Fibroblast of lung (primary cell): ENCODE data around the gene MMAA. TPM values are rescaled to one million over a fixed set of nuclear protein-coding genes. Genes with fewer than 3 reads are reported as not detected.
"Not testable (repeated sequence)": the region's sequence is repeated elsewhere in the genome, so short reads cannot be mapped to it uniquely, and the experiment has no call there.

Experiments
- DNase-seq, 2 donors: peaks; one replicate each; pipeline versions ENCODE4 v3.0.0 to v3.0.0-alpha.2; 2010; ENCODE audit warnings: low read depth in 2 of 2
- H2AFZ ChIP-seq: 2 replicates; pipeline ENCODE4 v1.5.1; 2012; ENCODE audit warnings: low read length, control low read depth, inconsistent platforms
- H3K27ac ChIP-seq: 2 replicates; pipeline ENCODE4 v1.5.1; 2011; ENCODE audit warnings: low read length, control low read depth; ENCODE audit not compliant: insufficient read depth
- H3K27me3 ChIP-seq: 2 replicates; pipeline ENCODE4 v1.5.1; 2011; ENCODE audit warnings: mild to moderate bottlenecking, low read length; ENCODE audit not compliant: control insufficient read depth, insufficient read depth
- H3K36me3 ChIP-seq: 2 replicates; pipeline ENCODE4 v1.5.1; 2011; ENCODE audit warnings: low read length; ENCODE audit not compliant: control insufficient read depth, insufficient read depth
- H3K4me1 ChIP-seq: 2 replicates; pipeline ENCODE4 v1.5.1; 2011; ENCODE audit warnings: low read length; ENCODE audit not compliant: control insufficient read depth, insufficient read depth; ENCODE audit errors: extremely low read depth
- H3K4me2 ChIP-seq: 2 replicates; pipeline ENCODE4 v1.5.1; 2011; ENCODE audit warnings: low read length, control low read depth; ENCODE audit not compliant: insufficient read depth; ENCODE audit errors: extremely low read depth
- H3K4me3 ChIP-seq, 4 experiments: fragments of 200-600 bp in 1 of 4; sonication (generic) in 1 of 4; replicated peaks in 1 of 4; 2 replicates each; pipeline ENCODE4 v1.5.1; 2011 to 2016; ENCODE audit warnings: low read length in 4 of 4, low read depth in 3 of 4, mild to moderate bottlenecking in 3 of 4, control low read depth in 2 of 4, inconsistent platforms in 1 of 4, mixed read lengths in 1 of 4; ENCODE audit not compliant: insufficient read depth in 1 of 4; ENCODE audit errors: control extremely low read depth in 1 of 4
- H3K79me2 ChIP-seq: 2 replicates; pipeline ENCODE4 v1.5.1; 2012; ENCODE audit warnings: mild to moderate bottlenecking, low read length, inconsistent platforms; ENCODE audit not compliant: control insufficient read depth, insufficient read depth
- H3K9ac ChIP-seq: 2 replicates; pipeline ENCODE4 v1.5.1; 2011; ENCODE audit warnings: mild to moderate bottlenecking, low read length, control low read depth; ENCODE audit not compliant: insufficient read depth
- H3K9me3 ChIP-seq: 2 replicates; pipeline ENCODE4 v1.5.1; 2012; ENCODE audit warnings: low read depth, low read length; ENCODE audit not compliant: control insufficient read depth, insufficient read depth
- H4K20me1 ChIP-seq: 2 replicates; pipeline ENCODE4 v1.5.1; 2011; ENCODE audit warnings: low read length; ENCODE audit not compliant: control insufficient read depth, insufficient read depth; ENCODE audit errors: extremely low read depth
- EZH2 ChIP-seq: IDR thresholded peaks from 2 replicates; pipeline ENCODE4 v1.5.1; 2012; ENCODE audit warnings: low read length, control low read depth, mild to moderate bottlenecking; ENCODE audit errors: missing control alignments
- polyA plus RNA-seq, 2 donors: library from polyadenylated mRNA; depleted of rRNA in 1 of 2; stranded (reverse) in 1 of 2; unstranded in 1 of 2; fragments of >200 nt; gene quantifications; 2 replicates each; pipeline ENCODE4 v1.2.1, GENCODE V29; 2011 to 2012; ENCODE audit warnings: missing spikeins in 1 of 2
- total RNA-seq: library from RNA; depleted of rRNA; stranded (reverse); fragments of >200 nt; gene quantifications from 2 replicates; pipeline ENCODE4 v1.2.1, GENCODE V29; 2014
- TF ChIP-seq, protein P1 (sequence below), 2 donors: IDR thresholded peaks in 1 of 2; conservative IDR thresholded peaks in 1 of 2; 1 replicate in 1 of 2; 2 replicates in 1 of 2; pipeline ENCODE4 v1.5.1; 2011 to 2012; ENCODE audit warnings: low read length in 2 of 2, control low read depth in 1 of 2, inconsistent platforms in 1 of 2, low read depth in 1 of 2, mild to moderate bottlenecking in 1 of 2

MMAA gene
- total and polyA plus RNA-seq, 2 donors (not counting 1 experiment from before 2014, with no cell fraction given) = 2.8 to 5.4 TPM

DNA sequence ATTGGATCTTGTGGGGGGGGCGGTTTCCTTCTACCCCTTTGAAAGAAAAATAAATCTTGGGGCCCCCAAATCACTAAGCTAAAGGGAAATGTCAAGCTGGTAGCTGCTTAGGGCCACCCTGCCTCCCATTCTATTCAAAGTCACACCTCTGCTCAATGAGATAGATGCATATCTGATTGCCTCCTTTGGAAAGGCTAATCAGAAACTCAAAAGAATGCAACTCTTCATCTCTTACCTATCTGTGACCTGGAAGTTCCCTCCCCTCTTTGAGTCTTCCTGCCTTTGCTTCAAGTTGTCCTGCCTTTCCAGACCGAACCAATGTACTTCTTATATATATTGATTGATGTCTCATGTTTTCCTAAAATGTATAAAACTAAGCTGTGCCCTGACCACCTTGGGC, 67.8 kb downstream of the MMAA start:
- TF ChIP-seq, protein P1, sequence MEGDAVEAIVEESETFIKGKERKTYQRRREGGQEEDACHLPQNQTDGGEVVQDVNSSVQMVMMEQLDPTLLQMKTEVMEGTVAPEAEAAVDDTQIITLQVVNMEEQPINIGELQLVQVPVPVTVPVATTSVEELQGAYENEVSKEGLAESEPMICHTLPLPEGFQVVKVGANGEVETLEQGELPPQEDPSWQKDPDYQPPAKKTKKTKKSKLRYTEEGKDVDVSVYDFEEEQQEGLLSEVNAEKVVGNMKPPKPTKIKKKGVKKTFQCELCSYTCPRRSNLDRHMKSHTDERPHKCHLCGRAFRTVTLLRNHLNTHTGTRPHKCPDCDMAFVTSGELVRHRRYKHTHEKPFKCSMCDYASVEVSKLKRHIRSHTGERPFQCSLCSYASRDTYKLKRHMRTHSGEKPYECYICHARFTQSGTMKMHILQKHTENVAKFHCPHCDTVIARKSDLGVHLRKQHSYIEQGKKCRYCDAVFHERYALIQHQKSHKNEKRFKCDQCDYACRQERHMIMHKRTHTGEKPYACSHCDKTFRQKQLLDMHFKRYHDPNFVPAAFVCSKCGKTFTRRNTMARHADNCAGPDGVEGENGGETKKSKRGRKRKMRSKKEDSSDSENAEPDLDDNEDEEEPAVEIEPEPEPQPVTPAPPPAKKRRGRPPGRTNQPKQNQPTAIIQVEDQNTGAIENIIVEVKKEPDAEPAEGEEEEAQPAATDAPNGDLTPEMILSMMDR (conservative IDR thresholded peaks at IDR 0.05 in 1 of 2, IDR thresholded peaks at IDR 0.05 in 1 of 2; ENCODE audit: low read depth in 1 of 2, low read length in 2 of 2) = no peak
- H4K20me1 ChIP-seq = no peaks in the 10 kb centered on the region
- no peak overlapping the region for H3K4me3 ChIP-seq
- no peak overlapping the region for H3K27ac ChIP-seq
- H3K4me1 ChIP-seq = no peaks in the 10 kb centered on the region
- H3K79me2 ChIP-seq = no peaks in the 10 kb centered on the region
- no peaks in the 10 kb centered on the region for H3K9me3 ChIP-seq
- no peak overlapping the region for H3K9ac ChIP-seq
- no peak overlapping the region for H3K4me2 ChIP-seq
- H2AFZ ChIP-seq = no peak overlapping the region
- no peaks in the 10 kb centered on the region for H3K36me3 ChIP-seq
- DNase-seq = no peak
- no peaks in the 10 kb centered on the region for H3K27me3 ChIP-seq

DNA sequence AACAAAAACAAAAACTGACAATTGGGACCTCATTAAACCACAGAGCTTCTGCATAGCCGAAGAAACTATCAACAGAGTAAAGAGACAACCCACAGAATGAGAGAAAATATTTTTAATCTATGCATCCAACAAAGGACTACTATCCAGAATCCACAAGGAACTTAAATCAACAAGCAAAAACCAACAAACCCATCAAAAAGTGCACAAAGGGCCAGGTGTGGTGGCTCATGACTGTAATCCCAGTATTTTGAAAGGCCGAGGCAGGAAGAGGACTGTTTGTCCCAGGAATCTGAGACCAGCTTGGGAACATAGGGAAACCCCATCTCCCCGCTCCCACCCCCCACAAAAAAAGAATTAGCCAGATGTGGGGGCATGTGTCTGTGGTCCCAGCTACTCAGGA, 71.4 kb downstream of the MMAA start:
- H4K20me1 ChIP-seq = no peaks in the 10 kb centered on the region
- no peaks in the 10 kb centered on the region for H3K27me3 ChIP-seq
- no peaks in the 10 kb centered on the region for H3K79me2 ChIP-seq
- TF ChIP-seq, protein P1 (conservative IDR thresholded peaks at IDR 0.05 in 1 of 2, IDR thresholded peaks at IDR 0.05 in 1 of 2; ENCODE audit: low read depth in 1 of 2, low read length in 2 of 2) = no peak
- TF ChIP-seq EZH2 = no peak
- no peak for DNase-seq
- H3K9ac ChIP-seq = no peak overlapping the region
- H3K9me3 ChIP-seq = no peaks in the 10 kb centered on the region
- no peak overlapping the region for H2AFZ ChIP-seq
- H3K36me3 ChIP-seq = no peaks in the 10 kb centered on the region
- H3K4me1 ChIP-seq = no peaks in the 10 kb centered on the region
- no peak overlapping the region for H3K4me2 ChIP-seq
- no peak overlapping the region for H3K27ac ChIP-seq
- H3K4me3 ChIP-seq = no peak overlapping the region

GRCh38 chr4:145691416-145691815, 72.2 kb downstream of the MMAA start:
- not testable (repeated sequence) for H4K20me1 ChIP-seq, H3K27ac ChIP-seq, DNase-seq, H3K9ac ChIP-seq, H3K4me1 ChIP-seq, H3K79me2 ChIP-seq, H3K4me2 ChIP-seq, H3K9me3 ChIP-seq, H3K36me3 ChIP-seq, H3K27me3 ChIP-seq, H2AFZ ChIP-seq, H3K4me3 ChIP-seq
